OCI-LY7 (cell line): ENCODE results near the gene SPG7. TPM values are rescaled to one million over a fixed set of nuclear protein-coding genes. Genes with fewer than 3 reads are reported as not detected.

Experiments
- BruUV-seq: library from RNA; stranded (reverse); fragments of 400-500 nt; replicated peaks from 2 replicates; lab custom pipeline; 2021; lab: Mats Ljungman, UMichigan
- CTCF ChIA-PET: fragments of 300-600 bp; sonication (Branson Sonifier 250); formaldehyde crosslinking; loops from one replicate; lab custom pipeline; 2022; ENCODE audit warnings: antibody characterized with exemption; ENCODE audit not compliant: unreplicated experiment; lab: Charles Lee
- POLR2A ChIA-PET: fragments of 300-600 bp; sonication (Branson Sonifier 250); formaldehyde crosslinking; loops from one replicate; lab custom pipeline; 2022; ENCODE audit warnings: antibody characterized with exemption; lab: Charles Lee
- DNase-seq: peaks from one replicate; pipeline ENCODE4 v3.0.0-alpha.2; 2015; ENCODE audit warnings: low spot score
- H2AFZ ChIP-seq: fragments of 200-600 bp; sonication (generic), shearing (Covaris generic); 2 replicates; pipeline ENCODE4 v1.6.1; 2014; ENCODE audit warnings: mild to moderate bottlenecking, antibody characterized with exemption, low read length, moderate library complexity
- H3K27ac ChIP-seq: fragments of 200-600 bp; sonication (generic); 2 replicates; pipeline ENCODE4 v1.5.1; 2014; ENCODE audit warnings: mixed run types, low read depth, mild to moderate bottlenecking, moderate library complexity, low read length, inconsistent platforms; ENCODE audit not compliant: poor library complexity, severe bottlenecking
- H3K36me3 ChIP-seq: fragments of 200-600 bp; sonication (generic); 2 replicates; pipeline ENCODE4 v1.6.1; 2014; ENCODE audit warnings: mild to moderate bottlenecking, antibody characterized with exemption, low read length, moderate library complexity, mixed read lengths; ENCODE audit not compliant: insufficient read depth
- H3K4me1 ChIP-seq: fragments of 200-600 bp; sonication (generic); 2 replicates; pipeline ENCODE4 v1.5.1; 2014; ENCODE audit warnings: mild to moderate bottlenecking, low read length; ENCODE audit not compliant: insufficient read depth, poor library complexity, severe bottlenecking
- H3K4me2 ChIP-seq: fragments of 200-600 bp; sonication (generic); 2 replicates; pipeline ENCODE4 v1.6.1; 2014; ENCODE audit warnings: mild to moderate bottlenecking, low read length
- H3K4me3 ChIP-seq: fragments of 200-600 bp; sonication (generic); 2 replicates; pipeline ENCODE4 v1.5.1; 2014; ENCODE audit warnings: mild to moderate bottlenecking, low read depth, low read length; ENCODE audit not compliant: poor library complexity, severe bottlenecking
- H3K79me2 ChIP-seq: fragments of 200-600 bp; sonication (generic); 2 replicates; pipeline ENCODE4 v1.6.1; 2016; ENCODE audit warnings: low read depth, mild to moderate bottlenecking, low read length, moderate library complexity, mixed read lengths; ENCODE audit not compliant: insufficient read depth
- H3K9me2 ChIP-seq: fragments of 200-600 bp; sonication (generic); 2 replicates; pipeline ENCODE4 v1.6.1; 2016; ENCODE audit warnings: mild to moderate bottlenecking, low read length, mixed read lengths; ENCODE audit not compliant: insufficient read depth
- H3K9me3 ChIP-seq: fragments of 200-600 bp; sonication (generic); 2 replicates; pipeline ENCODE4 v1.6.1; 2014; ENCODE audit warnings: mild to moderate bottlenecking, mixed run types, low read length, mixed read lengths
- H4K20me1 ChIP-seq: fragments of 200-600 bp; sonication (generic); 2 replicates; pipeline ENCODE4 v1.6.1; 2014; ENCODE audit warnings: mild to moderate bottlenecking, antibody characterized with exemption, low read length, moderate library complexity, mixed read lengths; ENCODE audit not compliant: insufficient read depth
- CTCF ChIP-seq: fragments of 200-600 bp; sonication (generic); conservative IDR thresholded peaks from 2 replicates; pipeline ENCODE4 v1.5.1; 2014; ENCODE audit warnings: mild to moderate bottlenecking, antibody characterized with exemption, low read length, moderate library complexity, mixed read lengths
- EZH2phosphoT487 ChIP-seq: fragments of 200-600 bp; sonication (generic); IDR thresholded peaks from 2 replicates; pipeline ENCODE4 v1.6.1; 2018; ENCODE audit warnings: low read depth, borderline replicate concordance, mild to moderate bottlenecking, mixed run types, antibody characterized with exemption, low read length, moderate library complexity, mixed read lengths
- intact Hi-C: fragments of 100-400 bp; cut with micrococcal nuclease; formaldehyde crosslinking; loops from one replicate; pipeline ENCODE4 v1.10.0; 2022; ENCODE audit not compliant: unreplicated experiment
- total RNA-seq, 2 experiments: library from RNA; depleted of rRNA in 1 of 2; stranded (reverse); fragments of >200 nt in 1 of 2; shearing (Covaris generic) in 1 of 2; gene quantifications; 2 replicates each; pipeline ENCODE4 v1.2.3, GENCODE V29; 2014 to 2022

Gene SPG7
- total RNA-seq, 2 experiments from 2014 or later: 92.7 to 121 TPM

- no peak overlapping the region for H3K4me3 ChIP-seq
- H3K79me2 ChIP-seq: no peaks in the 10 kb centered on the region
- H4K20me1 ChIP-seq: no peaks in the 10 kb centered on the region
- no peak overlapping the region for H3K4me2 ChIP-seq
- H2AFZ ChIP-seq: no peak overlapping the region
- H3K4me1 ChIP-seq: no peaks in the 10 kb centered on the region
- H3K36me3 ChIP-seq: no peaks in the 10 kb centered on the region
- no peaks in the 10 kb centered on the region for H3K9me3 ChIP-seq
- no peak overlapping the region for H3K27ac ChIP-seq
- H3K9me2 ChIP-seq: no peaks in the 10 kb centered on the region
- CTCF ChIA-PET: no interaction called here
- no peak for DNase-seq
- POLR2A ChIA-PET: no interaction called here
- intact Hi-C loops: no loop called here
- BruUV-seq: no TSS peak
- no peak for TF ChIP-seq CTCF
- TF ChIP-seq EZH2phosphoT487: no peak
These were observed 88.0 kb downstream of the SPG7 start for GRCh38 chr16:89596061-89596689.

DNA sequence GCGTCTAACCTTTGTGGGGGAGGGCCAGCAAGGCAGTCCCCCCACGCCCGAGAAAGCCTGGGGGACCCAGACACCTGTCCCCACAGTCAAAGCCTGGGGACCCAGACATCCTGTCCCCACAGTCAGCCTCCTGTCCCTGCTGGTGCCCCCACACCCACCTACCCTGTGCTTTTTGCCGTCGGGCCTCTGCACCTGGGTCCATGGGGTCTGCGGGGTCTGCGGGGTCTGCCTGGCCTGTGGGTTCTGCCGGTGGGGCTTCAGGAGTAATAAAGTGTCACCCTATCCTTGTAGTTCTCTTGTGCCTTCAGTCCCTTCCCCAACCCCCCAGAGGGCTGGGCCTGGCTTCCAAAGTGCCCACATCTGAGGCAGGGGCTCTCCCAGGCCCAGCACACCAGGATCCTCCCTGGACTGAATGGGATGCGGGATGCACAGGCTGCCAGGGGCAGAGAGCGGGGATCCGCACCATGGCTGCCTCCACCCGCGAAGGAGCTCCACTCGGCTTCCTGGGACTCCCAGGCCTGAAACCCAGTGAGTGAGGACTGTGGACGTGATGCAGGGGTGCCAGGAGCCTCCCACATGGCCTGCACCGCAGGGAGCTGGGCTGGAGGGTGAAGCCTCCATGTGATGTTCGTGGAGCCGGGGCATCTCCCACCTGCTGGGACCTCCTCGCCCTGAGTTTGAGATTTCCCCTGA is 88.9 kb downstream of the SPG7 start:
- no peak for DNase-seq
- no peak overlapping the region for H3K27ac ChIP-seq
- H4K20me1 ChIP-seq: no peaks in the 10 kb centered on the region
- POLR2A ChIA-PET: no interaction called here
- no peaks in the 10 kb centered on the region for H3K4me1 ChIP-seq
- H3K36me3 ChIP-seq: no peaks in the 10 kb centered on the region
- H3K4me3 ChIP-seq: no peak overlapping the region
- BruUV-seq: no TSS peak
- intact Hi-C loops: no loop called here
- no peaks in the 10 kb centered on the region for H3K79me2 ChIP-seq
- H3K9me3 ChIP-seq: no peaks in the 10 kb centered on the region
- CTCF ChIA-PET: no interaction called here
- H2AFZ ChIP-seq: no peak overlapping the region
- H3K4me2 ChIP-seq: no peak overlapping the region
- no peaks in the 10 kb centered on the region for H3K9me2 ChIP-seq
- TF ChIP-seq CTCF (no peak), EZH2phosphoT487 (no peak)

DNA sequence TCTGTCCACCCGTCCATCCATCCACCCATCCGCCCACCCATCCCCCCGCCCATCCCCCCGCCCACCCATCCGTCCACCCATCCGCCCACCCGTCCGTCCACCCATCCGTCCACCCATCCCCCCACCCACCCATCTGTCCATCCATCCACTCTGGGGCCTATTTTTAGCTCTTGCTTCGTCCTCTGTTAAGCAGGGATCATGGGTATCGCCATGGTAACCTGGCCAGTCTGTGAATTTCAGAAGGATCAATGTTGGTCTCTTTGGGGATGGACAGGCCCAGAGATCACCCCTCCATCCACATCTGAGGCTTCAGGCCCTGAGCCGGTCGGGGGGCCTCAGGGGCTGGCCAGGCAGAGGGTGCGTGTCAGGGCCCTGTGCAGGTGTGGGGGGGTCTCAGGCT is 90.0 kb downstream of the SPG7 start:
- intact Hi-C loops: loop anchor here (2.0 kb wide), 1 partner anchor 43 kb away; no protein-coding TSS in a partner anchor
- POLR2A ChIA-PET: no interaction called here
- no TSS peak for BruUV-seq
- Histone ChIP-seq H3K4me3 (no peak overlapping the region), H3K9me3 (no peaks in the 10 kb centered on the region), H3K27ac (no peak overlapping the region), H3K36me3 (no peaks in the 10 kb centered on the region), H3K4me2 (no peak overlapping the region), H2AFZ (no peak overlapping the region), H3K79me2 (no peaks in the 10 kb centered on the region), H4K20me1 (no peaks in the 10 kb centered on the region), H3K9me2 (no peaks in the 10 kb centered on the region), H3K4me1 (no peaks in the 10 kb centered on the region)
- DNase-seq: no peak
- CTCF ChIA-PET: no interaction called here
- no peak for TF ChIP-seq EZH2phosphoT487
- TF ChIP-seq CTCF: no peak
